Activated T-cell treated with anti-CD3 and anti-CD28 coated beads, Interleukin-2, amount 50 U/mL, for 72 hours (primary cell): ENCODE results near the gene PRDM2. TPM values are rescaled to one million over a fixed set of nuclear protein-coding genes. Genes with fewer than 3 reads are reported as not detected.

Source experiments
- ATAC-seq, 2 donors: fragments of 150-1000 bp; cut with Tn5 transposase; replicated peaks in 1 of 2; 2 replicates each; pipeline ENCODE4 v1.10.0; 2021; ENCODE audit warnings: moderate library complexity in 2 of 2, mild to moderate bottlenecking in 1 of 2
- DNase-seq, 2 donors: peaks; one replicate each; pipeline ENCODE4 v3.0.0; 2021 to 2022; ENCODE audit warnings: mixed read lengths in 1 of 2
- H3K27ac Mint-ChIP-seq: one replicate; pipeline ENCODE4 v1.8.0; 2022; ENCODE audit warnings: mild to moderate bottlenecking, moderate library complexity, mixed read lengths
- H3K27me3 Mint-ChIP-seq: one replicate; pipeline ENCODE4 v1.8.0; 2022; ENCODE audit warnings: low read depth, mixed read lengths
- H3K36me3 Mint-ChIP-seq, 2 donors: one replicate each; pipeline ENCODE4 v1.8.0; 2022; ENCODE audit warnings: mixed read lengths in 2 of 2, mild to moderate bottlenecking in 1 of 2; ENCODE audit not compliant: insufficient read depth in 2 of 2
- H3K4me1 Mint-ChIP-seq: one replicate; pipeline ENCODE4 v1.8.0; 2022; ENCODE audit warnings: low read depth, mixed read lengths
- H3K4me3 Mint-ChIP-seq, 2 donors: one replicate each; pipeline ENCODE4 v1.8.0; 2022; ENCODE audit warnings: mild to moderate bottlenecking in 2 of 2, mixed read lengths in 2 of 2, moderate library complexity in 2 of 2
- H3K9me3 Mint-ChIP-seq, 2 donors: one replicate each; pipeline ENCODE4 v1.8.0; 2022; ENCODE audit warnings: mixed read lengths in 2 of 2
- total RNA-seq, 2 donors: library from RNA; stranded (reverse); gene quantifications; one replicate each; pipeline ENCODE4 v1.2.3, GENCODE V29; 2022

PRDM2 gene
- total RNA-seq, 2 donors from 2014 or later: 61.9 to 65.8 TPM

- Mint-ChIP-seq H3K27me3 (peaks cover under 1% of the 10 kb centered on the region), H3K9me3 (no peaks in the 10 kb centered on the region), H3K27ac (no peak overlapping the region), H3K4me1 (no peaks in the 10 kb centered on the region), H3K36me3 (no peaks in the 10 kb centered on the region), H3K4me3 (no peak overlapping the region)
- DNase-seq: no peak
- no peak for ATAC-seq
Observed at GRCh38 chr1:13824626-13825025, 124.6 kb downstream of the PRDM2 start.

GRCh38 chr1:13825033-13825432, 125.0 kb downstream of the PRDM2 start:
- ATAC-seq: no peak
- Mint-ChIP-seq H3K4me1 (no peaks in the 10 kb centered on the region), H3K36me3 (no peaks in the 10 kb centered on the region)

GRCh38 chr1:13826009-13826408, 126.0 kb downstream of the PRDM2 start:
- no peak for DNase-seq
- H3K36me3 Mint-ChIP-seq: no peaks in the 10 kb centered on the region
- no peaks in the 10 kb centered on the region for H3K9me3 Mint-ChIP-seq
- no peaks in the 10 kb centered on the region for H3K4me1 Mint-ChIP-seq
- peaks cover 7% of the 10 kb centered on the region for H3K27me3 Mint-ChIP-seq
- no peak for ATAC-seq
- no peak overlapping the region for H3K27ac Mint-ChIP-seq
- no peak overlapping the region for H3K4me3 Mint-ChIP-seq

More at GRCh38 chr1:13825033-13825432, 125.0 kb downstream of the PRDM2 start:
- Mint-ChIP-seq H3K4me3 (no peak overlapping the region), H3K9me3 (no peaks in the 10 kb centered on the region), H3K27me3 (peaks cover 5% of the 10 kb centered on the region), H3K27ac (no peak overlapping the region)
- DNase-seq: no peak

GRCh38 chr1:13826591-13826990, 126.6 kb downstream of the PRDM2 start:
- no peak overlapping the region for H3K27ac Mint-ChIP-seq

GRCh38 chr1:13828454-13829151, 128.6 kb downstream of the PRDM2 start:
- DNase-seq (peak; percentile 55 to 58), ATAC-seq (peak; percentile 72 to 73)
- Mint-ChIP-seq H3K4me1 (no peaks in the 10 kb centered on the region), H3K4me3 (peak overlapping the region; percentile 25 to 66), H3K9me3 (no peaks in the 10 kb centered on the region), H3K27me3 (peaks cover 7% of the 10 kb centered on the region), H3K36me3 (no peaks in the 10 kb centered on the region), H3K27ac (no peak overlapping the region)

More at GRCh38 chr1:13826591-13826990, 126.6 kb downstream of the PRDM2 start:
- no peak overlapping the region for H3K4me3 Mint-ChIP-seq
- no peaks in the 10 kb centered on the region for H3K9me3 Mint-ChIP-seq
- no peak for ATAC-seq
- no peak for DNase-seq
- H3K36me3 Mint-ChIP-seq: no peaks in the 10 kb centered on the region
- peaks cover 7% of the 10 kb centered on the region for H3K27me3 Mint-ChIP-seq
- H3K4me1 Mint-ChIP-seq: no peaks in the 10 kb centered on the region

- H3K4me3 Mint-ChIP-seq: peak overlapping the region; percentile 25 to 66
- H3K9me3 Mint-ChIP-seq: no peaks in the 10 kb centered on the region
- H3K27ac Mint-ChIP-seq: no peak overlapping the region
- DNase-seq (no peak), ATAC-seq (no peak)
- peaks cover 7% of the 10 kb centered on the region for H3K27me3 Mint-ChIP-seq
- no peaks in the 10 kb centered on the region for H3K4me1 Mint-ChIP-seq
- no peaks in the 10 kb centered on the region for H3K36me3 Mint-ChIP-seq
Observed at GRCh38 chr1:13829152-13829769, 129.3 kb downstream of the PRDM2 start.

GRCh38 chr1:13830170-13830569, 130.2 kb downstream of the PRDM2 start:
- Mint-ChIP-seq H3K4me3 (no peak overlapping the region), H3K36me3 (no peaks in the 10 kb centered on the region), H3K27ac (no peak overlapping the region), H3K9me3 (no peaks in the 10 kb centered on the region), H3K27me3 (peaks cover 7% of the 10 kb centered on the region), H3K4me1 (no peaks in the 10 kb centered on the region)
- DNase-seq (no peak), ATAC-seq (no peak)

- H3K4me3 Mint-ChIP-seq: no peak overlapping the region
- peaks cover 7% of the 10 kb centered on the region for H3K27me3 Mint-ChIP-seq
- no peaks in the 10 kb centered on the region for H3K9me3 Mint-ChIP-seq
- DNase-seq: no peak
- no peak overlapping the region for H3K27ac Mint-ChIP-seq
- no peak for ATAC-seq
- no peaks in the 10 kb centered on the region for H3K4me1 Mint-ChIP-seq
- no peaks in the 10 kb centered on the region for H3K36me3 Mint-ChIP-seq
Observed at GRCh38 chr1:13830616-13831280, 130.8 kb downstream of the PRDM2 start.

- Mint-ChIP-seq H3K9me3 (no peaks in the 10 kb centered on the region), H3K4me3 (no peak overlapping the region), H3K4me1 (no peaks in the 10 kb centered on the region), H3K36me3 (no peaks in the 10 kb centered on the region), H3K27ac (no peak overlapping the region), H3K27me3 (peaks cover 7% of the 10 kb centered on the region)
- DNase-seq: no peak
- no peak for ATAC-seq
Observed at GRCh38 chr1:13832100-13832499, 132.1 kb downstream of the PRDM2 start.

GRCh38 chr1:13832536-13832935, 132.5 kb downstream of the PRDM2 start:
- Mint-ChIP-seq H3K36me3 (no peaks in the 10 kb centered on the region), H3K9me3 (no peaks in the 10 kb centered on the region), H3K4me3 (no peak overlapping the region), H3K27ac (no peak overlapping the region), H3K27me3 (peaks cover 7% of the 10 kb centered on the region), H3K4me1 (no peaks in the 10 kb centered on the region)
- ATAC-seq (no peak), DNase-seq (no peak)

- H3K4me3 Mint-ChIP-seq: no peak overlapping the region
- H3K4me1 Mint-ChIP-seq: no peaks in the 10 kb centered on the region
- H3K27ac Mint-ChIP-seq: no peak overlapping the region
- DNase-seq: no peak
- H3K27me3 Mint-ChIP-seq: peaks cover under 1% of the 10 kb centered on the region
- ATAC-seq: no peak
- no peaks in the 10 kb centered on the region for H3K36me3 Mint-ChIP-seq
- H3K9me3 Mint-ChIP-seq: no peaks in the 10 kb centered on the region
Observed at GRCh38 chr1:13836136-13836535, 136.1 kb downstream of the PRDM2 start.

GRCh38 chr1:13836631-13837030, 136.6 kb downstream of the PRDM2 start:
- ATAC-seq: no peak

GRCh38 chr1:13838236-13838635, 138.2 kb downstream of the PRDM2 start:
- DNase-seq (no peak), ATAC-seq (no peak)
- no peak overlapping the region for H3K27ac Mint-ChIP-seq
- H3K9me3 Mint-ChIP-seq: no peaks in the 10 kb centered on the region
- no peaks in the 10 kb centered on the region for H3K4me1 Mint-ChIP-seq
- peaks cover 20% of the 10 kb centered on the region for H3K27me3 Mint-ChIP-seq
- no peaks in the 10 kb centered on the region for H3K36me3 Mint-ChIP-seq
- H3K4me3 Mint-ChIP-seq: no peak overlapping the region

More at GRCh38 chr1:13836631-13837030, 136.6 kb downstream of the PRDM2 start:
- no peaks in the 10 kb centered on the region for H3K4me1 Mint-ChIP-seq
- H3K36me3 Mint-ChIP-seq: no peaks in the 10 kb centered on the region
- H3K9me3 Mint-ChIP-seq: no peaks in the 10 kb centered on the region
- H3K4me3 Mint-ChIP-seq: no peak overlapping the region
- no peak overlapping the region for H3K27ac Mint-ChIP-seq
- H3K27me3 Mint-ChIP-seq: peaks cover 6% of the 10 kb centered on the region
- no peak for DNase-seq
